Body of pancreas (tissue), 4 donors: ENCODE data around the gene HMMR. TPM values are rescaled to one million over a fixed set of nuclear protein-coding genes. Genes with fewer than 3 reads are reported as not detected.

Experiments used
- ATAC-seq: fragments of 150-250 bp; one replicate; pipeline ENCODE4 v1.9.1; 2016
- DNase-seq, 4 donors: peaks; one replicate each; pipeline ENCODE4 v3.0.0-alpha.2; 2019
- H3K27ac ChIP-seq, 4 donors: fragments of 200-600 bp; sonication (generic); 1 replicate in 3 of 4; 2 replicates in 1 of 4; pipeline versions ENCODE4 v1.5.1 to v1.6.1; 2016 to 2019; ENCODE audit warnings: mild to moderate bottlenecking in 1 of 4, mixed read lengths in 1 of 4, moderate library complexity in 1 of 4
- H3K27me3 ChIP-seq, 2 donors: fragments of 200-600 bp; sonication (generic); one replicate each; pipeline ENCODE4 v1.6.0; 2016; ENCODE audit warnings: mild to moderate bottlenecking in 1 of 2
- H3K36me3 ChIP-seq, 2 donors: fragments of 200-600 bp; sonication (generic); replicated peaks in 1 of 2; 2 replicates each; pipeline ENCODE4 v1.5.1; 2016; ENCODE audit warnings: low read depth in 2 of 2; ENCODE audit not compliant: insufficient read depth in 1 of 2
- H3K4me1 ChIP-seq: fragments of 200-600 bp; sonication (generic); one replicate; pipeline ENCODE4 v1.6.0; 2016
- H3K4me3 ChIP-seq, 2 donors: fragments of 200-600 bp; sonication (generic); 1 replicate in 1 of 2; 2 replicates in 1 of 2; pipeline ENCODE4 v1.5.1; 2016 to 2019
- H3K9me3 ChIP-seq, 3 donors: fragments of 200-600 bp; sonication (generic); 1 replicate in 2 of 3; 2 replicates in 1 of 3; pipeline ENCODE4 v1.5.1; 2016
- CTCF ChIP-seq, 7 experiments: fragments of 450-650 bp in 4 of 7; fragments of 200-600 bp in 3 of 7; sonication (generic) in 3 of 7; IDR thresholded peaks; one replicate each; pipeline ENCODE4 v1.5.1; 2016 to 2019; ENCODE audit warnings: antibody characterized with exemption in 7 of 7
- POLR2A ChIP-seq, 3 donors: fragments of 450-650 bp; IDR thresholded peaks; one replicate each; pipeline ENCODE4 v1.6.1; 2016; ENCODE audit warnings: antibody characterized with exemption in 3 of 3, mild to moderate bottlenecking in 2 of 3
- WGBS, 2 donors: methylation state at CpG; one replicate each; pipeline ENCODE4 v1.1.5; 2017; 5-methylcytosine and 5-hydroxymethylcytosine counted together
- intact Hi-C: fragments of 100-400 bp; cut with DNase I; formaldehyde crosslinking; loops from one replicate; pipeline ENCODE4 v1.15.1; 2023
- total RNA-seq, 2 donors: library from RNA; depleted of rRNA; stranded (reverse); fragments of >200 nt; gene quantifications; one replicate each; pipeline ENCODE4 v1.1.0, GENCODE V29; 2016

HMMR gene
- total RNA-seq, 2 donors from 2014 or later, result not detected

- DNase-seq (peak; percentile 50 to 76 (median 60)), ATAC-seq (no peak)
- Histone ChIP-seq H3K9me3 (no peaks in the 10 kb centered on the region), H3K27ac (peak overlapping the region; percentile 73 to 99 (median 92)), H3K4me3 (peak overlapping the region in 1 of 2 donors; percentile 13), H3K36me3 (no peaks in the 10 kb centered on the region), H3K27me3 (no peaks in the 10 kb centered on the region), H3K4me1 (peaks cover 28% of the 10 kb centered on the region)
- peak in 3 of 7 experiments; percentile 19 to 36 (median 29) for TF ChIP-seq CTCF (IDR thresholded peaks at IDR 0.05)
- peak in 2 of 3 donors; percentile 60 to 64 for TF ChIP-seq POLR2A (IDR thresholded peaks at IDR 0.05)
- intact Hi-C loops, result no loop called here
- 1 to 3% methylated on average over 17 of the region's 17 CpGs for WGBS, 2 donors
Measured at GRCh38 chr5:163503106-163504078, 43.0 kb downstream of the HMMR start.

- no peak overlapping the region for H3K4me3 ChIP-seq
- WGBS, 2 donors, result 0 to 1% methylated on average over 27 of the region's 27 CpGs
- ATAC-seq (peak; percentile 20), DNase-seq (peak; percentile 36 to 59 (median 52))
- no peaks in the 10 kb centered on the region for H3K27me3 ChIP-seq
- H3K27ac ChIP-seq, result peak overlapping the region; percentile 73 to 99 (median 92)
- H3K36me3 ChIP-seq, result no peaks in the 10 kb centered on the region
- TF ChIP-seq POLR2A (IDR thresholded peaks at IDR 0.05) (peak in 1 of 3 donors; percentile 20), CTCF (IDR thresholded peaks at IDR 0.05) (no peak)
- intact Hi-C loops, result no loop called here
- no peaks in the 10 kb centered on the region for H3K9me3 ChIP-seq
- H3K4me1 ChIP-seq, result peaks cover 37% of the 10 kb centered on the region
Measured at GRCh38 chr5:163504079-163504931, 43.9 kb downstream of the HMMR start.

GRCh38 chr5:163505049-163505367, 44.6 kb downstream of the HMMR start:
- ATAC-seq (peak; percentile 1), DNase-seq (no peak)
- H3K27ac ChIP-seq, result peak overlapping the region; percentile 86 to 99 (median 98)
- H3K36me3 ChIP-seq, result no peaks in the 10 kb centered on the region
- intact Hi-C loops, result no loop called here
- H3K4me1 ChIP-seq, result peaks cover 44% of the 10 kb centered on the region
- no peaks in the 10 kb centered on the region for H3K9me3 ChIP-seq
- no peak for TF ChIP-seq POLR2A (IDR thresholded peaks at IDR 0.05)
- TF ChIP-seq CTCF (IDR thresholded peaks at IDR 0.05), result no peak
- no peaks in the 10 kb centered on the region for H3K27me3 ChIP-seq
- H3K4me3 ChIP-seq, result peak overlapping the region in 1 of 2 donors; percentile 39
- 0 to 2% methylated on average over 7 of the region's 7 CpGs for WGBS, 2 donors

- peak within 1 kb of the TSS; percentile 86 to 99 (median 98) for H3K27ac ChIP-seq
- intact Hi-C loops, result no loop called here
- H3K4me1 ChIP-seq, result peaks cover 49% of the 10 kb centered on the region
- DNase-seq, result peak; percentile 93 to 96 (median 95)
- H3K27me3 ChIP-seq, result no peaks in the 10 kb centered on the region
- no peaks in the 10 kb centered on the region for H3K36me3 ChIP-seq
- WGBS, 2 donors, result 1% methylated on average over 25 to 63 of the region's 64 CpGs
- no peaks in the 10 kb centered on the region for H3K9me3 ChIP-seq
- peak; percentile 92 to 98 (median 97) for TF ChIP-seq POLR2A (IDR thresholded peaks at IDR 0.05)
- peak; percentile 19 to 54 (median 41) for TF ChIP-seq CTCF (IDR thresholded peaks at IDR 0.05)
- ATAC-seq, result peak; percentile 97
- peak within 1 kb of the TSS; percentile 12 to 39 for H3K4me3 ChIP-seq
Measured at GRCh38 chr5:163505368-163506094, 45.1 kb downstream of the HMMR start, which contains the start of gene MAT2B. TSS of gene MAT2B (plus strand) at chr5:163505619. CDS start at chr5:163505687, 68 bp downstream.
